K562 (cell line): Measurements from ENCODE around the gene XRRA1. TPM values are rescaled to one million over a fixed set of nuclear protein-coding genes. Genes with fewer than 3 reads are reported as not detected.

Experiments used
- ETV1 ChIP-seq: fragments of 450-650 bp; conservative IDR thresholded peaks from 2 replicates; pipeline ENCODE4 v1.6.1; 2016; ENCODE audit warnings: missing genetic modification characterization, control low read depth, low read depth, missing compliant biosample characterization
- HINFP ChIP-seq: fragments of 450-650 bp; conservative IDR thresholded peaks from 2 replicates; pipeline ENCODE4 v1.6.1; 2016; ENCODE audit warnings: missing genetic modification characterization, low read depth, mild to moderate bottlenecking, control low read depth, missing compliant biosample characterization
- HNRNPUL1 ChIP-seq: fragments of 200-400 bp; formaldehyde crosslinking; IDR thresholded peaks from 2 replicates; pipeline ENCODE4 v1.6.1; 2017; ENCODE audit warnings: low read length
- MCM5 ChIP-seq: fragments of 450-650 bp; IDR thresholded peaks from 2 replicates; pipeline ENCODE4 v1.6.1; 2016; ENCODE audit warnings: low read depth
- NFIX ChIP-seq: fragments of 250-450 bp; sonication (Bioruptor Pico); IDR thresholded peaks from 2 replicates; pipeline ENCODE4 v1.4.0; 2020; ENCODE audit warnings: low read depth, mild to moderate bottlenecking, moderate library complexity
- PURB ChIP-seq: sonication (generic); formaldehyde crosslinking; IDR thresholded peaks from 2 replicates; pipeline ENCODE4 v1.9.0; 2021; ENCODE audit warnings: low read depth, mild to moderate bottlenecking, missing genetic modification reagents
- RB1 ChIP-seq: fragments of 450-650 bp; IDR thresholded peaks from 2 replicates; pipeline ENCODE4 v1.6.1; 2017; ENCODE audit warnings: low read depth, mild to moderate bottlenecking
- RBFOX2 ChIP-seq: fragments of 200-400 bp; formaldehyde crosslinking; IDR thresholded peaks from 2 replicates; pipeline ENCODE4 v1.6.1; 2017; ENCODE audit warnings: low read depth, mild to moderate bottlenecking, low read length, moderate library complexity
- ZBTB2 ChIP-seq: fragments of 450-650 bp; IDR thresholded peaks from 2 replicates; pipeline ENCODE4 v1.6.1; 2016; ENCODE audit warnings: antibody characterized with exemption
- ZBTB49 ChIP-seq: sonication (generic); formaldehyde crosslinking; IDR thresholded peaks from 2 replicates; pipeline ENCODE4 v1.8.0; 2022; ENCODE audit warnings: missing genetic modification reagents, mild to moderate bottlenecking, borderline replicate concordance
- ZNF589 ChIP-seq: fragments of 200-800 bp; sonication (Bioruptor generic); IDR thresholded peaks from 2 replicates; pipeline ENCODE4 v1.6.1; 2016; ENCODE audit warnings: low read depth, missing genetic modification characterization, missing compliant biosample characterization
- ZNF696 ChIP-seq: fragments of 250-450 bp; sonication (Bioruptor Pico); conservative IDR thresholded peaks from 2 replicates; pipeline ENCODE4 v1.4.0; 2020; ENCODE audit warnings: mild to moderate bottlenecking, moderate library complexity
- polyA plus RNA-seq, 8 experiments: library from polyadenylated mRNA; depleted of rRNA in 4 of 8; stranded (reverse) in 5 of 8; unstranded in 3 of 8; fragments of >200 nt; fragmentation: Nextera tagmentation in 2 of 8; fragmentation: Illumina TruSeq in 1 of 8; extraction: Ambion mirVana in 2 of 8; extraction: Trizol in 1 of 8; gene quantifications; 2 replicates each; pipeline versions ENCODE4 v1.2.1 to v1.2.3, GENCODE V29; 2011 to 2014; ENCODE audit warnings: inconsistent platforms in 1 of 8, missing spikeins in 1 of 8
- total RNA-seq, 7 experiments: library from RNA; depleted of rRNA in 6 of 7; stranded (reverse); fragments of >200 nt in 6 of 7; fragmentation: Illumina TruSeq in 2 of 7; extraction: Trizol in 2 of 7; gene quantifications; 2 replicates each; pipeline versions ENCODE4 v1.2.1 to v1.2.3, GENCODE V29; 2011 to 2021; ENCODE audit warnings: low replicate concordance in 1 of 7
- TF ChIP-seq, protein P1 (sequence below): sonication (generic); formaldehyde crosslinking; IDR thresholded peaks from 2 replicates; pipeline ENCODE4 v1.8.0; 2023; ENCODE audit warnings: mild to moderate bottlenecking, missing genetic modification reagents
- TF ChIP-seq, protein P2 (sequence below): sonication (generic); IDR thresholded peaks from 2 replicates; pipeline ENCODE4 v1.6.1; 2016
- TF ChIP-seq, protein P3 (sequence below): fragments of 250-450 bp; sonication (Bioruptor Pico); IDR thresholded peaks from 2 replicates; pipeline ENCODE4 v1.5.0; 2021

Gene XRRA1
- total and polyA plus RNA-seq, 9 of the 15 experiments (the other 6 are each of a cell fraction or from before 2014, with no cell fraction given): 5.0 to 22.5 (median 16.0) TPM

DNA sequence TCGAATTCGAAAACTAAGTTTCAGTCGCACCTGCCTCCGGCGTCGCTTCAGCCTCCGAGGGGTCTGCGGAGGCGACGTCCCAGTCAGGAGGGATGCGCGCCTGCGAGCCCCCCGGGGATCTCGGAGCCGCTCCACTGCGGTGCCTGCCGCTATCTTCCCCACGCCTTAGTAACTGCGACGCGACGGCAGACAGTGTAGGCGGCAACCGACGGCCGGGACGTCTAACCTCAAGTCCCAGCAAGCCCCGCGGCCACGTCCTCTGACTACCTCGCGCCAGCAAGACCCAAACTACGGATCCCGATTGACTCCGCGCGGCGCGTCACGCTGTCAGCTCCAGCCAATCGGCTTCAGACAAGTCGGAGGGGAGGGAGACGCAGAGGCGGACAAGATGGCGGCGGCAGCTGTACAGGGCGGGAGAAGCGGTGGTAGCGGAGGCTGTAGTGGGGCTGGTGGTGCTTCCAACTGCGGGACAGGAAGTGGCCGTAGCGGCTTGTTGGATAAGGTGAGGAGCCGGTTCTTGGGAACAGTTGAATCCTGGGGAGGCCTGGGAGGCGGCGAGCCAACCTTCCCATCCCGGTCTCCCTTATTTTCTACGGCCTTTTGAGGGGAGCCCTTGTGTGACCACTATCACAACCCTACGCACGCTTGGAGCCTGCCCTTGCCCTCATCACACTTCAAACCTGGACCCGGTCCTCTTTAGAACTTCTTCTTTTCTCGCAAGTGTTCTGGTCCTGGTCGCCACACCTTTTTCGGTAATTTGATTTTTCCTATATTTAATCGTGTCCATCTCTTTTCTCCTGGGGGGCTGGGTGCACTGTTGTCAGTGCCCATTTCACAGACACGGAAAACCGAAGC, at the start of gene XRRA1, which contains the start of gene SPCS2 (continued):
- TF ChIP-seq PURB (no peak), RBFOX2 (peak; percentile 100), HNRNPUL1 (no peak), RB1 (peak; percentile 74), NFIX (CRISPR knock-in tag) (no peak), HINFP (tag) (no peak), MCM5 (no peak), ZNF696 (CRISPR knock-in tag) (no peak), ZBTB2 (peak; percentile 85), ZNF589 (CRISPR knock-in tag) (no peak), ETV1 (no peak; the same call in 1 of the 2 replicates), ZBTB49 (CRISPR knock-in tag) (no peak)
- TF ChIP-seq, protein P1, sequence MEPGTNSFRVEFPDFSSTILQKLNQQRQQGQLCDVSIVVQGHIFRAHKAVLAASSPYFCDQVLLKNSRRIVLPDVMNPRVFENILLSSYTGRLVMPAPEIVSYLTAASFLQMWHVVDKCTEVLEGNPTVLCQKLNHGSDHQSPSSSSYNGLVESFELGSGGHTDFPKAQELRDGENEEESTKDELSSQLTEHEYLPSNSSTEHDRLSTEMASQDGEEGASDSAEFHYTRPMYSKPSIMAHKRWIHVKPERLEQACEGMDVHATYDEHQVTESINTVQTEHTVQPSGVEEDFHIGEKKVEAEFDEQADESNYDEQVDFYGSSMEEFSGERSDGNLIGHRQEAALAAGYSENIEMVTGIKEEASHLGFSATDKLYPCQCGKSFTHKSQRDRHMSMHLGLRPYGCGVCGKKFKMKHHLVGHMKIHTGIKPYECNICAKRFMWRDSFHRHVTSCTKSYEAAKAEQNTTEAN (CRISPR knock-in tag): no peak
- TF ChIP-seq, protein P2, sequence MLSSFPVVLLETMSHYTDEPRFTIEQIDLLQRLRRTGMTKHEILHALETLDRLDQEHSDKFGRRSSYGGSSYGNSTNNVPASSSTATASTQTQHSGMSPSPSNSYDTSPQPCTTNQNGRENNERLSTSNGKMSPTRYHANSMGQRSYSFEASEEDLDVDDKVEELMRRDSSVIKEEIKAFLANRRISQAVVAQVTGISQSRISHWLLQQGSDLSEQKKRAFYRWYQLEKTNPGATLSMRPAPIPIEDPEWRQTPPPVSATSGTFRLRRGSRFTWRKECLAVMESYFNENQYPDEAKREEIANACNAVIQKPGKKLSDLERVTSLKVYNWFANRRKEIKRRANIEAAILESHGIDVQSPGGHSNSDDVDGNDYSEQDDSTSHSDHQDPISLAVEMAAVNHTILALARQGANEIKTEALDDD: no peak
- TF ChIP-seq, protein P3, sequence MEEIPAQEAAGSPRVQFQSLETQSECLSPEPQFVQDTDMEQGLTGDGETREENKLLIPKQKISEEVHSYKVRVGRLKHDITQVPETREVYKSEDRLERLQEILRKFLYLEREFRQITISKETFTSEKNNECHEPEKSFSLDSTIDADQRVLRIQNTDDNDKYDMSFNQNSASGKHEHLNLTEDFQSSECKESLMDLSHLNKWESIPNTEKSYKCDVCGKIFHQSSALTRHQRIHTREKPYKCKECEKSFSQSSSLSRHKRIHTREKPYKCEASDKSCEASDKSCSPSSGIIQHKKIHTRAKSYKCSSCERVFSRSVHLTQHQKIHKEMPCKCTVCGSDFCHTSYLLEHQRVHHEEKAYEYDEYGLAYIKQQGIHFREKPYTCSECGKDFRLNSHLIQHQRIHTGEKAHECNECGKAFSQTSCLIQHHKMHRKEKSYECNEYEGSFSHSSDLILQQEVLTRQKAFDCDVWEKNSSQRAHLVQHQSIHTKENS (CRISPR knock-in tag): no peak
